GM18519 (cell line): ENCODE measurements around the gene BMP15.

ENCODE experiments used
- ATAC-seq: cut with Tn5 transposase; IDR thresholded peaks from one replicate; pipeline ENCODE4 v1.9.1; 2021; ENCODE audit warnings: mild to moderate bottlenecking, moderate library complexity; ENCODE audit not compliant: unreplicated experiment, low FRiP score

BMP15 gene

GRCh38 chrX:50910685-50911176, at the start of gene BMP15:
BMP15 (plus strand) TSS chrX:50910735; CDS start chrX:50910784, 49 bp downstream.
- ATAC-seq = no peak

- ATAC-seq = no peak
Observed at GRCh38 chrX:50863471-50863870, 47.1 kb upstream of the BMP15 start.

- ATAC-seq = no peak
Observed at GRCh38 chrX:50865311-50865710, 45.2 kb upstream of the BMP15 start.

- ATAC-seq = no peak
Observed at GRCh38 chrX:50871922-50872453, 38.5 kb upstream of the BMP15 start.

GRCh38 chrX:50874876-50875275, 35.7 kb upstream of the BMP15 start:
- ATAC-seq = no peak

- ATAC-seq = no peak
Observed at GRCh38 chrX:50876551-50876950, 34.0 kb upstream of the BMP15 start.

GRCh38 chrX:50877310-50877709, 33.2 kb upstream of the BMP15 start:
- no peak for ATAC-seq

- ATAC-seq = no peak
Observed at GRCh38 chrX:50881028-50881427, 29.5 kb upstream of the BMP15 start.

- ATAC-seq = no peak
Observed at GRCh38 chrX:50888884-50889283, 21.7 kb upstream of the BMP15 start.

- ATAC-seq = no peak
Observed at GRCh38 chrX:50889582-50889981, 21.0 kb upstream of the BMP15 start.

GRCh38 chrX:50893047-50893446, 17.5 kb upstream of the BMP15 start:
- ATAC-seq = no peak

GRCh38 chrX:50893466-50893865, 17.1 kb upstream of the BMP15 start:
- no peak for ATAC-seq

- no peak for ATAC-seq
Observed at GRCh38 chrX:50905334-50905733, 5.2 kb upstream of the BMP15 start.

GRCh38 chrX:50913520-50913919, 3.0 kb downstream of the BMP15 start:
- no peak for ATAC-seq

GRCh38 chrX:50920132-50920531, 9.6 kb downstream of the BMP15 start:
- no peak for ATAC-seq

- no peak for ATAC-seq
Observed at GRCh38 chrX:50927127-50927526, 16.6 kb downstream of the BMP15 start.

GRCh38 chrX:50941638-50942037, 31.1 kb downstream of the BMP15 start:
- no peak for ATAC-seq

GRCh38 chrX:50942471-50942870, 31.9 kb downstream of the BMP15 start:
- ATAC-seq = no peak

GRCh38 chrX:50952406-50952805, 41.9 kb downstream of the BMP15 start:
- no peak for ATAC-seq

GRCh38 chrX:50953832-50954231, 43.3 kb downstream of the BMP15 start:
- no peak for ATAC-seq

GRCh38 chrX:50962156-50962555, 51.6 kb downstream of the BMP15 start:
- no peak for ATAC-seq

GRCh38 chrX:50963842-50964241, 53.3 kb downstream of the BMP15 start:
- ATAC-seq = no peak
